Measurements from ENCODE around the gene PPIG. TPM values are rescaled to one million over a fixed set of nuclear protein-coding genes. Genes with fewer than 3 reads are reported as not detected.

PPIG gene
- total and polyA plus RNA-seq, 9 of the 15 experiments (the other 6 are each of a cell fraction or from before 2014, with no cell fraction given) = 52.5 to 166 (median 124) TPM

GRCh38 chr2:169670215-169670651, 86.1 kb downstream of the PPIG start (continued):
- TF ChIP-seq ATF1 (CRISPR knock-in tag; IDR thresholded peaks at IDR 0.05) (no peak), ATF1 (tag; IDR thresholded peaks at IDR 0.05) (peak; percentile 75), ZNF140 (CRISPR knock-in tag; IDR thresholded peaks at IDR 0.05) (no peak), SMARCC2 (IDR thresholded peaks at IDR 0.05; ENCODE audit: low read depth) (peak; percentile 95), TGIF2 (CRISPR knock-in tag; IDR thresholded peaks at IDR 0.05) (no peak), ZNF778 (CRISPR knock-in tag; IDR thresholded peaks at IDR 0.05) (no peak), TCF7 (IDR thresholded peaks at IDR 0.05; ENCODE audit: borderline replicate concordance) (no peak), ATF4 (CRISPR knock-in tag; IDR thresholded peaks at IDR 0.05) (no peak), MAZ (CRISPR knock-in tag; conservative IDR thresholded peaks at IDR 0.05 in 1 of 2, IDR thresholded peaks at IDR 0.05 in 1 of 2) (peak in 1 of 2 experiments; percentile 31; a peak in 1 of 4 replicates), GABPB2 (CRISPR knock-in tag; conservative IDR thresholded peaks at IDR 0.05) (no peak), ZBTB34 (CRISPR knock-in tag; IDR thresholded peaks at IDR 0.05) (no peak), RCOR1 (IDR thresholded peaks at IDR 0.05; ENCODE audit: borderline replicate concordance in 1 of 2, low read depth in 2 of 2, low read length in 2 of 2) (peak in 1 of 2 experiments; percentile 83; a peak in 2 of 4 replicates), FOXJ2 (tag; IDR thresholded peaks at IDR 0.05) (0 out of 2 replicates have a peak, but pooled peaks have one; percentile 45), SOX6 (IDR thresholded peaks at IDR 0.05) (peak; percentile 60; the same call in 1 of the 2 replicates), HMBOX1 (IDR thresholded peaks at IDR 0.05) (peak; percentile 96), MCM5 (IDR thresholded peaks at IDR 0.05; ENCODE audit: low read depth) (no peak), L3MBTL2 (IDR thresholded peaks at IDR 0.05) (peak; percentile 57), JUND (IDR thresholded peaks at IDR 0.05; ENCODE audit: borderline replicate concordance, low read depth, low read length) (peak; percentile 99), JUND (tag; IDR thresholded peaks at IDR 0.05; ENCODE audit: borderline replicate concordance, low read depth, low read length) (peak; percentile 98), DACH1 (IDR thresholded peaks at IDR 0.05; ENCODE audit: partially characterized antibody) (peak; percentile 60), FOXA3 (CRISPR knock-in tag; conservative IDR thresholded peaks at IDR 0.05 in 1 of 2, IDR thresholded peaks at IDR 0.05 in 1 of 2) (peak in 1 of 2 experiments; percentile 86; a peak in 2 of 4 replicates), SMAD4 (CRISPR knock-in tag; conservative IDR thresholded peaks at IDR 0.05) (no peak)
- TF ChIP-seq, protein P1, sequence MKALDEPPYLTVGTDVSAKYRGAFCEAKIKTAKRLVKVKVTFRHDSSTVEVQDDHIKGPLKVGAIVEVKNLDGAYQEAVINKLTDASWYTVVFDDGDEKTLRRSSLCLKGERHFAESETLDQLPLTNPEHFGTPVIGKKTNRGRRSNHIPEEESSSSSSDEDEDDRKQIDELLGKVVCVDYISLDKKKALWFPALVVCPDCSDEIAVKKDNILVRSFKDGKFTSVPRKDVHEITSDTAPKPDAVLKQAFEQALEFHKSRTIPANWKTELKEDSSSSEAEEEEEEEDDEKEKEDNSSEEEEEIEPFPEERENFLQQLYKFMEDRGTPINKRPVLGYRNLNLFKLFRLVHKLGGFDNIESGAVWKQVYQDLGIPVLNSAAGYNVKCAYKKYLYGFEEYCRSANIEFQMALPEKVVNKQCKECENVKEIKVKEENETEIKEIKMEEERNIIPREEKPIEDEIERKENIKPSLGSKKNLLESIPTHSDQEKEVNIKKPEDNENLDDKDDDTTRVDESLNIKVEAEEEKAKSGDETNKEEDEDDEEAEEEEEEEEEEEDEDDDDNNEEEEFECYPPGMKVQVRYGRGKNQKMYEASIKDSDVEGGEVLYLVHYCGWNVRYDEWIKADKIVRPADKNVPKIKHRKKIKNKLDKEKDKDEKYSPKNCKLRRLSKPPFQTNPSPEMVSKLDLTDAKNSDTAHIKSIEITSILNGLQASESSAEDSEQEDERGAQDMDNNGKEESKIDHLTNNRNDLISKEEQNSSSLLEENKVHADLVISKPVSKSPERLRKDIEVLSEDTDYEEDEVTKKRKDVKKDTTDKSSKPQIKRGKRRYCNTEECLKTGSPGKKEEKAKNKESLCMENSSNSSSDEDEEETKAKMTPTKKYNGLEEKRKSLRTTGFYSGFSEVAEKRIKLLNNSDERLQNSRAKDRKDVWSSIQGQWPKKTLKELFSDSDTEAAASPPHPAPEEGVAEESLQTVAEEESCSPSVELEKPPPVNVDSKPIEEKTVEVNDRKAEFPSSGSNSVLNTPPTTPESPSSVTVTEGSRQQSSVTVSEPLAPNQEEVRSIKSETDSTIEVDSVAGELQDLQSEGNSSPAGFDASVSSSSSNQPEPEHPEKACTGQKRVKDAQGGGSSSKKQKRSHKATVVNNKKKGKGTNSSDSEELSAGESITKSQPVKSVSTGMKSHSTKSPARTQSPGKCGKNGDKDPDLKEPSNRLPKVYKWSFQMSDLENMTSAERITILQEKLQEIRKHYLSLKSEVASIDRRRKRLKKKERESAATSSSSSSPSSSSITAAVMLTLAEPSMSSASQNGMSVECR (CRISPR knock-in tag; IDR thresholded peaks at IDR 0.05) = no peak
